Hippocampal formation (tissue), 2 donors: ENCODE measurements around the gene OR5C1.
"Not testable (repeated sequence)": the region's sequence is repeated elsewhere in the genome, so short reads cannot be mapped to it uniquely, and the experiment has no call there.

Experiments
- DNase-seq, 2 donors: peaks; one replicate each; lab custom pipeline; 2025; lab: John Stamatoyannopoulos, UW

The OR5C1 gene

DNA sequence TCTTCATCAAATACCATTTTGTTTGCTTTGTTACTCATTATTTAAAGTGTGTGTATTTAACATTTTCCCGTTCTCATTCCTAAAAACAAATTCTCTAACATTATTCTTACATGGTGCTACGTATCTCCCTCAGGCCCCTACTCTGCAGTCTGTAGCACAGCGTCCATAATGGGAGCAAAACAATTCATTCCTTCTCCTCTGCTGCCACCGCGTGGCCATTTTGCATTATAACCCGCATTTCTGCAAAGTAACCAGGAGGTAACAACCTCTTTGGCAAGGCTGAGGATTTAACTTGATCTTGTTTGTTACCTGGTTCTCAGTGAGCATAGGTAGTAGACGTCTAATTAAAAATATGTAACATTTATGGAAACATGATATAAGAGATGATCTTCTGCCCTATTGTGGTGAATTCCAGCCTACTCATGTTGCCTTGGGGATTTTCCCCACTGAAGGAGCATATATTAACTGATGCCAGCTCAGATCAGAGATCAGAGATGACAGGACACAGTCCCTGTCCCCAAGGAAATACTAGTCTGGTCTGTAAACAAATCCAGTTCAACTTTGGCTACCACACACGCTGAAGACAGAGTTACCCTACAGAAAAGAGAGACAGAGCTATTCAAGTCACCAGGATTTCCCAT is 21.7 kb downstream of the OR5C1 start:
- peak; percentile 54 to 76 for DNase-seq

DNA sequence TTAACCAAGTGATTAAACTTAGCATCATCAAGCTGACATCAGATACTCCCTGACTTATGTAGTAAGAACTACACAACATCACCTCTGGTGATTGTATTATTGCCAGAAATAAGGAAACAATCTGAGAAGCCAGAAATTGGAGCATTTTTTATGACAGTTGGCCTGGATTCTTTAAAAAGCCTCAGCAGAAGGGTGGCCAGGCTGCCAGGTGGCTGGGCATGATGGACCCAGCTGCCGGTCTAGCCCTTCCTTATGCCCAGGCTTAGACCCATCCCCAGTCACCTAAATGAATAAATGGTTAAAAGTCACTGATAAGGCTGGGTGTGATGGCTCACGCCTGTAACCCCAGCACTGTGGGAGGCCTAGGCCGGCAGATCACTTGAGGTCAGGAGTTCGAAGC is 24.0 kb downstream of the OR5C1 start:
- no peak for DNase-seq

DNA sequence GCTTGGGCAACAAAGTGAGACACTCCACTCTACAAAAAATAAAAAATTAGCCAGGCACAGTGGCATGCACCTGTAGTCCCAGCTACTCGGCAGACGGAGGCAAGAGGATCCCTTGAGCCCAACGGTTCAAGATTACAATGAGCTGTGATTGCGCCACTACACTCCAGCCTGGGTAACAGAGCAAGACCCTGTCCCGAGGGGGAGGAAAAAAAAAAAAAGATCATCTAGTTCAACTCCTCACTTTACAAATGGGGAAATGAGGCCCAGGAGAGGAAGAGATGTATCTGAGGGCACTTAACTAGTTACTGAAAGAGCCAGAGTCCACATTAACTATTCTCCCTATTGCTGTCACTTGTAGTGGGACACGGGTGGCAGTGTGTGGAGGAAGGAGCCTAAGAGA is 25.8 kb downstream of the OR5C1 start:
- DNase-seq = no peak

DNA sequence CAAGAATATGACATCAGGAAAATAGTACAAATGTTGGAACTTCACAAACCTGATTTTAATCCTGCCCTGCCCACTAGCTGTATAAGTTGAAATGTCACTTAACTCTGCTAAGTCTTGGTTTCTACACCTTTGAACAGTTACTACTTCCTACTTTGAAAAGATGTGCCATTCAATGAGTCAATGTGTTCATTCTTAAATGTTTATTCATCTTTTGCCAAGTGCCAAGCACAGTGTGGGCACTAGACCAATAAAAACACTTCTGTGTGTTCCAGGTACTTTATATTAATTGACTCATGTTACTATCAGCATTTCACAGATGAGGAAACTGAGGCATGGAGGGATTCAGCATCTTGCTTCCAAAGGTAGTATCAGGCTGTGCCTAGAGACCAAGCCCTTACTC is 26.8 kb downstream of the OR5C1 start:
- no peak for DNase-seq

DNA sequence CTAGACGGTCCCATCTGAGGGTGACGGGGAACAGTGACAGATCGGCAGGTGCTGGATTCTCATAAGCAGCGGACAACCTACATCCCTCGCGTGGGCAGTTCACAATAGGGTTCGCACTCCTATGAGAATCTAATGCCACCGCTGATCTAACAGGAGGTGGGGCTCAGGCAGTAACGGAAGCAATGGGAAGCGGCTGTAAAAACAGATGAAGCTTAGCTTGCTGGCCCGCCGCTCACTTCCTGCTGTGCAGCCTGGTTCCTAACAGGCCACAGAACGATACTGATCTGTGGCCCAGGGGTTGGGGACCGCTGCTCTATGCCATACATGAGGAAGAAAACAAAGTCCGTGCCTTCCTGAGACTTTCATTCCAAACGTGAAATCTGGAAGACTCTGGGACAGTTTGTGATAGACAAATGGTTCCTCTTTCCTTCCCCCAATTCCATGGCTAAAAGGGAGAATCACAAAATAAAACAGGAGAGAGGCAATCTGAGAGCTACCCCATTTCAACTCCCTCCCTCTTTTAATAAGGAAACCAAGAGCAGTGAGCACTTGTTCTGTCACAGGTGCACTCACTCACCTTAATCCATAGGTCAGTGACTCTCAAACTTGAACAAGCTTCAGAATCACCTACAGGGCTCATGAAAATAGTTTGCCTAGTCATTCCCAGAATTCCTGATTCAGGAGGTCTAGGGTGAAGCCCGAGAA is 27.6 kb downstream of the OR5C1 start:
- no peak for DNase-seq

DNA sequence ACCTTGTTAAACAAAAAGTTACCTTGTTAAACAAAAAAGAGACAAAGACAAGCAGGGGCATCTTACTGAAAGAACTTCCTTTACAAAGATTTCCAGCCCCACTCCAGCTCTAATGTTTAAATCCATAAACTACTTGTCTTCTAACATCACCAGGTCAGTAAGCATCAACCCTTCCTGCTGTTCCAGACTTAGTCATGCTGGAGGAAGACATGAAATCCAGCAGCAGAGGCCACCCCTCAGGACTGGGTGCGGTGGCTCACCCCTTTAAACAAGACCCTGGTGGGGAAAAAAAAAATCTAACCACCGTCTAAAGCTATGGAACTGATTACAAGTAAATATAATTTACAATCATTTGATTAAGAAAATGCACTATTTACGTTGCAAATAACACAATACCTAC is 30.6 kb downstream of the OR5C1 start:
- DNase-seq = no peak

DNA sequence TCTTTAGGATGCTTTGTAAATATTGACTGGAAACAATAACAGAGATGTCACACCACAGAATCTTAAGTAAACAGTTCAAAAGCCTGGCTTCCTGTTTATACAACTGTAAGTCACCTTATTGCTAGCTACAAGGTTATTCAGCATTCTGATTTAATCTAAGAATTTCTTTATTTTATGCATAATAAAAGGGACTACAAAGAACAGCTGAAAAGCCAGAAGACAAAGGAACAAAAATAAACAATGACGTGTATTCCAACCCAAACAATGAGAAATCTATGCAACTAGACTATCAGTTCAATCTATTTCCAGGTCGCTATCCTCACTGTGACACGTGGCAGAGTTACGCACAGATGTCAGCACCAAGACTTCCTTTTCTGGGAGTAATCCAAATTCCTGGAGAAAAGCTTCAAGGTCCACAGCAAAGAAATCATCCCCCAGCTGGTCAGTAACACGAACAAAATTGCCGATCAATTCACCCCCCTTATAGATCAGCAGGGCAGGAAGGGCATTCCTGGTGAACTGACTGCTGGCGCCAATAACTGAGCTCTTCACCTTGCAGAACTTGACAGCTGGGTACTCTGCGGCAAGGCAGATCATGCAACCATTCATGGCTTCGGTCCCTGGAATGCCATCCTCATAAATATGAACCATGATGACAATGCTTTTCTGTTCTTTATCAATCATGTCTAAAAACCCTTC is 31.2 kb downstream of the OR5C1 start:
- DNase-seq = no peak

DNA sequence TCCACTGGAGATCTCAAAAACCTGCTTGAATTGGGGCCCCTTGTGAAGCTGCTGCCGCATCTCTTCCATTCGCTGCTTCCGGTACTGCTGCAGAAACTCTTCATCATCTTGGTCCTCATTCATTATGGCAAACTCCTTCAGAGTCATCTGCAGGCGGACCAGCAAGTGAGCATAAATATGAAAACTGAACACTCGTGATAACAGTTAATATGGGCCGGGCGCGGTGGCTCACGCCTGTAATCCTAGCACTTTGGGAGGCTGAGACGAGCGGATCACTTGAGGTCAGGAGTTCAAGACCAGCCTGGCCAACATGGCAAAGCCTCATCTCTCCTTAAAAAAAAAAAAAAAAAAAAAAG is 31.7 kb downstream of the OR5C1 start:
- no peak for DNase-seq

DNA sequence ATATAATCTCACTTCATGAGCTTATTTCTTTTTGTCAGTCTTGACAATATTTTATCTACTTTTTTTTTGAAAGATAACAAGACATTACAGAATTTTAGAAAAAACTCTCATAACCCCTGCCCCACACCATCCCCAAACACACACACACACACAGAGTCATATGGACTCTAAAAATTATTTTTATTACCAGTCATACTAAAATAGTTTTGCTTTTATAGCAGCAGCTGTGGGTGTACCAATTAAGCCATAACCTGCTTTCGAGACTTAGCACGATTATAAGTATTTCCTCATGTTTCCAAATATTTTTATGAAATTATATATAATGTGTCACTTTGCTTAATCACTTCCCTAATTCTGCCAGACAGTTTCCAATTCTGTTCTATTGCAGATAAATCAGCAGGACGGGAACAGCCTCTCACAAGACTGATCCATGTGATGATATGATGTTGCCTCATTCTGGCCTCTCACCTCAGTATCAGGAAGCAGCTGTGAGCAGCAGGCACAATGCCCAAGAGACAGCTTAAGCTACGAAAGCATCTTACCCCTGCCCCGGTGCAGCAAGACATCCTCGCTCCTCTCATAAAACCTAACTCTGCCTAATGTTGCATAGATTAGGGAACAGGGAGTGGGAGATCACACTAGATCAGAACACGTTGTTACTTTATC is 32.7 kb downstream of the OR5C1 start:
- no peak for DNase-seq

DNA sequence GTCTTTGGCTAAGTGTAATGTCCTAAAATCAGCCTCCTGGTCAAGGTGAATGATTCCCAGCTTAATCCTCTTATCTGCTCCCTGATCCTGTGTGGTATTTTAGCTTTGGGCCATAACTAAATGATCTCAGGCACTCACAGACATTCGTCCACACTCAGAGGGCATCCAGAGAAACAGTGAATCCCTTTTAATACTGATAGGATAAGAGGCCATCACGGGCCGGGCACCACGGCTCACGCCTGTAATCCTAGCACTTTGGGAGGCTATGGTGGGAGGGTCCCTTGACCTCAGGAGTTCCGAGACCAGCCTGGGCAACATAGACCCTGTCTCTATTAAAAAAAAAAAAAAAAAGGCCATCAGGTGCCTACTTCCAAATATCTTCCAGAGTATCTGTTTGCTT is 33.3 kb downstream of the OR5C1 start:
- DNase-seq = no peak

DNA sequence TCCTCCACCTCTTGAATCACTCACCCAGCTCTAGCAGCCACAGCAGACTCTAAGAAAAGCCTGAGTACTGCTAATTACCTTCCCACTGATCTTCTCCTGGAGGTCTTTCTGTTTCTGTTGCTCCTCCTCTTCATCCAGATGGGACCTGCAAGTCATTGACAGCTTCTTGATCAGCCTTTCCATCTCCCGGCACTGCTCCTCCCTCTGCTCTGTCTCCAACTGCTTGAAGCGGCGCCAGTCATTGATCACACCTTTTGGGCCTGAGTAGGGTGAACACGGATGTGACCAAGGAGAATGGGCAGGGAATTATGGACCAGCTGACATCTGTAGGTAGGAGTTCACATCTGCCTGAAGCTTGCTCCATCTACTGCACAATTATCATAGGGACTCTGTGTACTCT is 34.2 kb downstream of the OR5C1 start:
- DNase-seq = no peak

DNA sequence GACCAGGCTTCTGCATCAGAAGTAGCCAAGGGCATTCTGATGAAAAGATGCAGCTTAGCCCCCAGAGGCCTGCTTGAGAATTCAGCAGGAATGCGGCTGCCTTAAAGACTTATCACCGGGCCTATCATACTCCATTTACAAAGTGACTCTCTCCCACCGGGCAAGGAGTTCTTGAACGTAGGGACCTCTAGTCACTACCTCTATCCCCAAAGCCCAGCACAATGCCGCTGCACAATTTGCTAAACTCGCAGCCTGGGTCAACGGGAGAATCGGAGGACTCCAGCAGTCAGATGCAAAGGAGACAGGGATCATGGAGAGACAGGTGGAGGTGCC is 39.0 kb downstream of the OR5C1 start:
- no peak for DNase-seq

DNA sequence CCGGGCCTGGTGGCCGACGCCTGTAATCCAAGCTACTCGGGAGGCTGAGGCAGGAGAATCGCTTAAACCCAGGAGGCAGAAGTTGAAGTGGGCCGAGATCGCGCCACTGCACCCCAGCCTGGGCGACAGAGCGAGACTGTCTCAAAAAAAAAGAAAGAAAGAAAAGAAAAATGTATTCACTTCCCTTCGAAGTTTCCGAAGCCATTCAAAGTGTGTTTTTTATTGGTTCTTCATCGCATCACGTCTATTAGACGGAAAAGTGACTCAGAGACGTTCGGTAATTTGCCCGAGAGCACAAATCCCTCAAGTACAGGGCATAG is 40.2 kb downstream of the OR5C1 start:
- not testable (repeated sequence) for DNase-seq

DNA sequence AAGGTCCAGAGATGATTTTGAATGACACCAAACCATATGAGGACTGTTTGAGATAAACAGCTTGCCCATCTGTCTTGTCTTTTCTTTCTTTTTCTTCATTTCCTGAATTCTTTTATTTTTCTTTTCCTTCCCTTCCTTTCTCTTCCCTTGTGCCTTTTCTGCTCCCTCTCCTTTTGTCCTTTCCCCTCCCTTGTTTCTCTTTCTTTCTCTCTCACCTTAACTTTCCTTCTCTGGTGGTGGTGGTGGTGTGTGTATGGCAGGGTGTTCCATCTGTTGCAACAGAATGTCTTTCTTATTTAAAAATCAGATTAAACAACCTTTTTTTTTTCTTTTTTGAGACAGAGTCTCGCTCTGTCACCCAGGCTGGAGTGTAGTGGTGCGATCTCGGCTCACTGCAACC is 43.5 kb downstream of the OR5C1 start:
- no peak for DNase-seq

DNA sequence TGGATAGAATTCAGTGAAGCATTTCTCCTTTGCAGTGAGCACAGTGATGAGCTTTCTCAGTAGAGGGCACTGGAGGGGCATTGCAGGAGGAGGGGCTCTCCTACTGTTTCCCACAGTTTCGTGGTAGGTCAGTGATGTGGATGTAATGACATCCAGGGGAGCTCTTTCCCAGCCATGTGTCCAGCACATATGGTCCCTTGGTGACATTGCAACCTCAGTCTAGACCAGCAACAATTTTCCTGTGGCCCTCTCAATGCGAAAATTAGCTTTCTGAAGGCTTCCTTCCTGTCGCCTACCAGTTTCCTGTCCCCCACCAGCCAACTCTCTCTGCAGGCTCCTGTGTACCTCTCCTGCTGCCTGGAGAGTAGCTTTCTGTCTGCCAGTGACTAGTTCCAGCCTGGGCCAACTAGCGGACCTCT is 46.6 kb downstream of the OR5C1 start:
- no peak for DNase-seq

DNA sequence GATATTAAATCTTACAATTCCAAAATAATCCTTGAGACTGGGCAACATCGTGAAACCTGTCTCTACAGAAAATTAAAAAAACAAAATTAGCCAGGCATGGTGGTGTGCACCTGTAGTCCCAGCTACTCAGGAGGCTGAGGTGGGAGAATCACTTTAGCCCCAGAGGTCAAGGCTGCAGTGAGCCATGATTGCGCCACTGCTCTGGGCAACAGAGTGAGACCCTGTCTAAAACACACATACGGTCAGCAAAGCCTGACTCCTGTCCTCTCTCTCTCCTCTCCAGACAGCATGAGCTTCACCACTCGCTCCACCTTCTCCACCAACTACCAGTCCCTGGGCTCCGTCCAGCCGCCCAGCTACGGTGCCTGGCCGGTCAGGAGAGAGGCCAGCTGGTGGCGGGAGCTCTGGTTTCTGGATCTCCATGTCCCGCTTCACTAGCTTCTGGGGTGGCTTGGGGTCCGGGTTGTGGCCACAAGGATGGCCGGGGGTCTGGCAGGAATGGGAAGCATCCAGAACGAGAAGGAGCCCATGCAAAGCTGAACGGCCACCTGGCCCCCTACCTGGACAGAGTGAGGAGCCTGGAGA is 48.6 kb downstream of the OR5C1 start:
- no peak for DNase-seq

DNA sequence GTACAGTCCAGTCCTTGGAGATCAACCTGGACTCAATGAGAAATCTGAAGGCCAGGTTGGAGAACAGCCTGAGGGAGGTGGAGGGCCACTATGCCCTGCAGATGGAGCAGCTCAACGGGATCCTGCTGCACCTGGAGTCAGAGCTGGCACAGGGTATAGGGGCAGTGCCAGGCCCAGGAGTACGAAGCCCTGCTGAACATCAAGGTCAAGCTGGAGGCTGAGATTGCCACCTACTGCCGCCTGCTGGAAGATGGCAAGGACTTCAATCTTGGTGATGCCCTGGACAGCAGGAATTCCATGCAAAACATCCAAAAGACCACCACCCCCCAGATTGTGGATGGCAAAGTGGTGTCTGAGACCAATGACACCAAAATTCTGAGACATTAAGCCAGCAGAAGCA is 49.7 kb downstream of the OR5C1 start:
- DNase-seq = not testable (repeated sequence)
